HCT116 (cell line): ENCODE results near the gene VWA7. TPM values are rescaled to one million over a fixed set of nuclear protein-coding genes. Genes with fewer than 3 reads are reported as not detected.

Experiments used
- ATAC-seq: fragments of 200-7000 bp; cut with Tn5 transposase; 2 replicates; pipeline ENCODE4 v1.9.1; 2020; ENCODE audit warnings: mild to moderate bottlenecking, moderate library complexity
- BruUV-seq: library from RNA; stranded (reverse); fragments of 400-500 nt; replicated peaks from 2 replicates; lab custom pipeline; 2021; lab: Mats Ljungman, UMichigan
- CTCF ChIA-PET: fragments of 300-600 bp; sonication (Branson Sonifier 250); formaldehyde crosslinking; loops from one replicate; lab custom pipeline; 2021; ENCODE audit warnings: antibody characterized with exemption; lab: Charles Lee
- POLR2A ChIA-PET: fragments of 300-600, 350-600 bp; sonication (Branson Sonifier 250); formaldehyde crosslinking; loops from one replicate; lab custom pipeline; 2021; ENCODE audit warnings: antibody characterized with exemption; lab: Charles Lee
- RAD21 ChIA-PET, 2 experiments: fragments of 300-600 bp; sonication (Branson Sonifier 250); formaldehyde crosslinking; loops; one replicate each; lab custom pipeline; 2023; ENCODE audit warnings: low total read pairs in 2 of 2; ENCODE audit not compliant: uncharacterized antibody in 2 of 2, unreplicated experiment in 2 of 2, low non-redundant PET in 1 of 2; lab: Charles Lee
- DNase-seq: peaks from one replicate; pipeline ENCODE4 v3.0.0-alpha.2; 2010; ENCODE audit warnings: low read depth, low spot score
- H2AFZ ChIP-seq: fragments of 200-600 bp; shearing (Covaris generic), sonication (generic); 2 replicates; pipeline ENCODE4 v1.6.1; 2017; ENCODE audit warnings: low read depth, mixed run types, mixed read lengths, antibody characterized with exemption, low read length; ENCODE audit not compliant: poor library complexity, severe bottlenecking
- H3K27ac ChIP-seq: 2 replicates; pipeline ENCODE4 v1.5.1; 2012; ENCODE audit warnings: low read depth, low read length
- H3K27me3 ChIP-seq: fragments of 200-600 bp; sonication (generic); 2 replicates; pipeline ENCODE4 v1.6.1; 2016; ENCODE audit warnings: mixed run types, low read length, mixed read lengths; ENCODE audit not compliant: insufficient read depth
- H3K36me3 ChIP-seq, 2 experiments: fragments of 200-500 bp in 1 of 2; fragments of 200-600 bp in 1 of 2; sonication (Bioruptor generic) in 1 of 2; sonication (generic) in 1 of 2; 2 replicates each; pipeline versions ENCODE4 v1.5.1 to v1.6.1; 2014 to 2016; ENCODE audit warnings: low read length in 2 of 2, inconsistent platforms in 1 of 2, mixed read lengths in 1 of 2, mixed run types in 1 of 2; ENCODE audit not compliant: insufficient read depth in 2 of 2, control insufficient read depth in 1 of 2
- H3K4me1 ChIP-seq, 2 experiments: fragments of 200-600 bp in 1 of 2; sonication (generic) in 1 of 2; 2 replicates each; pipeline versions ENCODE4 v1.5.1 to v1.6.1; 2012 to 2017; ENCODE audit warnings: low read length in 2 of 2, inconsistent platforms in 1 of 2, mild to moderate bottlenecking in 1 of 2, mixed read lengths in 1 of 2, mixed run types in 1 of 2, moderate library complexity in 1 of 2; ENCODE audit not compliant: insufficient read depth in 2 of 2, control insufficient read depth in 1 of 2
- H3K4me2 ChIP-seq: fragments of 200-600 bp; sonication (generic); 2 replicates; pipeline ENCODE4 v1.6.1; 2017; ENCODE audit warnings: mixed run types, low read length, mixed read lengths
- H3K4me3 ChIP-seq, 2 experiments: fragments of 200-600 bp in 1 of 2; sonication (generic) in 1 of 2; replicated peaks in 1 of 2; 2 replicates each; pipeline ENCODE4 v1.5.1; 2011 to 2016; ENCODE audit warnings: low read length in 2 of 2, control low read depth in 1 of 2, low read depth in 1 of 2, mild to moderate bottlenecking in 1 of 2, mixed read lengths in 1 of 2, mixed run types in 1 of 2
- H3K79me2 ChIP-seq: fragments of 200-600 bp; sonication (generic); 2 replicates; pipeline ENCODE4 v1.6.1; 2017; ENCODE audit warnings: mild to moderate bottlenecking, mixed run types, low read length, moderate library complexity, mixed read lengths; ENCODE audit not compliant: insufficient read depth
- H3K9ac ChIP-seq: fragments of 200-600 bp; sonication (generic); 2 replicates; pipeline ENCODE4 v1.6.1; 2016; ENCODE audit warnings: low read length, mixed read lengths
- H3K9me2 ChIP-seq: fragments of 200-600 bp; sonication (generic), shearing (Covaris generic); 2 replicates; pipeline ENCODE4 v1.6.1; 2017; ENCODE audit warnings: mixed run types, mild to moderate bottlenecking, moderate library complexity; ENCODE audit not compliant: insufficient read depth
- H3K9me3 ChIP-seq, 2 experiments: fragments of 200-500 bp in 1 of 2; fragments of 200-600 bp in 1 of 2; sonication (Bioruptor generic) in 1 of 2; sonication (generic) in 1 of 2; 2 replicates each; pipeline ENCODE4 v1.6.1; 2014 to 2017; ENCODE audit warnings: low read length in 2 of 2, mixed read lengths in 2 of 2, inconsistent platforms in 1 of 2, low read depth in 1 of 2, mild to moderate bottlenecking in 1 of 2, mixed run types in 1 of 2, moderate library complexity in 1 of 2; ENCODE audit not compliant: control insufficient read depth in 1 of 2, insufficient read depth in 1 of 2
- H4K20me1 ChIP-seq: fragments of 200-600 bp; sonication (generic), shearing (Covaris generic); 2 replicates; pipeline ENCODE4 v1.6.1; 2017; ENCODE audit warnings: mixed run types, mild to moderate bottlenecking, moderate library complexity; ENCODE audit not compliant: insufficient read depth
- CBX3 ChIP-seq: IDR thresholded peaks from 2 replicates; pipeline ENCODE4 v1.6.1; 2012; ENCODE audit warnings: low read depth
- CEBPB ChIP-seq: IDR thresholded peaks from 2 replicates; pipeline ENCODE4 v1.6.1; 2012; ENCODE audit warnings: low read depth
- EGR1 ChIP-seq: IDR thresholded peaks from 2 replicates; pipeline ENCODE4 v1.6.1; 2012; ENCODE audit warnings: low read depth
- ELF1 ChIP-seq: IDR thresholded peaks from 2 replicates; pipeline ENCODE4 v1.6.1; 2012; ENCODE audit warnings: low read depth, borderline replicate concordance
- EZH2phosphoT487 ChIP-seq: fragments of 200-600 bp; IDR thresholded peaks from 2 replicates; pipeline ENCODE4 v1.6.1; 2018; ENCODE audit warnings: antibody characterized with exemption, borderline replicate concordance
- FOSL1 ChIP-seq: IDR thresholded peaks from 2 replicates; pipeline ENCODE4 v1.6.1; 2012; ENCODE audit warnings: low read depth
- JUND ChIP-seq: IDR thresholded peaks from 2 replicates; pipeline ENCODE4 v1.6.1; 2012
- POLR2A ChIP-seq: IDR thresholded peaks from 2 replicates; pipeline ENCODE4 v1.7.0; 2011; ENCODE audit warnings: borderline replicate concordance; ENCODE audit not compliant: insufficient read depth, insufficient read length; ENCODE audit errors: extremely low read depth
- POLR2AphosphoS5 ChIP-seq: IDR thresholded peaks from 2 replicates; pipeline ENCODE4 v1.6.1; 2011; ENCODE audit warnings: mild to moderate bottlenecking, low read depth, low read length, moderate library complexity
- RAD21 ChIP-seq: IDR thresholded peaks from 2 replicates; pipeline ENCODE4 v1.6.1; 2012; ENCODE audit warnings: low read depth, mild to moderate bottlenecking
- SIN3A ChIP-seq: IDR thresholded peaks from 2 replicates; pipeline ENCODE4 v1.6.1; 2012; ENCODE audit warnings: low read depth
- SRF ChIP-seq: IDR thresholded peaks from 2 replicates; pipeline ENCODE4 v1.6.1; 2012; ENCODE audit warnings: low read depth
- TCF7L2 ChIP-seq: IDR thresholded peaks from 2 replicates; pipeline ENCODE4 v1.7.0; 2011; ENCODE audit warnings: borderline replicate concordance, inconsistent platforms; ENCODE audit not compliant: insufficient read depth, insufficient read length; ENCODE audit errors: extremely low read depth
- ZNF274 ChIP-seq: fragments of 200-500 bp; sonication (Bioruptor generic); IDR thresholded peaks from 2 replicates; pipeline ENCODE4 v1.6.1; 2014; ENCODE audit warnings: mild to moderate bottlenecking, low read depth, low read length, inconsistent platforms
- intact Hi-C: fragments of 100-400 bp; cut with micrococcal nuclease; formaldehyde crosslinking; loops from 2 replicates; pipeline ENCODE4 v1.10.0; 2022
- total RNA-seq: library from RNA; stranded (reverse); gene quantifications from one replicate; pipeline ENCODE4 v1.2.1, GENCODE V29; 2021; ENCODE audit not compliant: unreplicated experiment
- TF ChIP-seq, protein P1 (sequence below): IDR thresholded peaks from 2 replicates; pipeline ENCODE4 v1.6.1; 2011; ENCODE audit warnings: mild to moderate bottlenecking, low read length, moderate library complexity; ENCODE audit not compliant: insufficient replicate concordance; ENCODE audit errors: extremely low read depth

VWA7 gene
- total RNA-seq, 1 experiment from 2014 or later: 14.6 TPM

DNA sequence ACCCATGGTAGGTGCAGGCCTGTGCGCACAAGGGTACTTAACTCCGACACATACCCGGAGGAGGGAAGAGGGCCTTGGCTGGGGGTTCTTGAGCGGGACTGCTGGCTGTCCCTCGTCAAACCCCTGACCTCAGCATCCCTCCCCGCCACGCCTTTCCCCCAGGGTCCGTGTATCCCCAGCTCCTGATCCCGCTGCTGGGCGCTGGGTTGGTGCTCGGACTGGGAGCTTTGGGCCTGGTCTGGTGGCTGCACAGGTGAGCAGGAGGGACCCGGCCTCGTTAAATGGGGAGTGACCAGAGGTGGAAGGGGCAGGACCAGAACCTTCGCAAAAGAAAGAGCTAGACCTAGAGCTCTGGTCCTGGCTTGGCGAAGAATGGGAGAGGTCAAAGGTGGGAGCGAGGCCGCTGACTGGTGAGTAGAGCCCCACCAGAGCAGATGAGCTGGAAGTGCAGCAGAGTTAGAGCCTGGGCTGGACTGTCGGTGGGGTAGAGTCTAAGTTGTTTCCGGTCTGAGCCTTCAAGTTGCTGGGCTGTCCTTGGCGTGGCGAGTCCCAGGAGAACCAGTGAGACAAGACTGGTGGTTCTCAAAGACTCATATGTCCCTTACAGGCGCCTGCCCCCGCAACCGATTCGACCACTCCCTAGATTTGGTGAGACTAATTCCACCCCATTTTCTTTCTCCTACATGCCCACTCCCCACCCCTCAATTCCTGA, 53.0 kb downstream of the VWA7 start:
- ChIA-PET POLR2A (no interaction called here), RAD21 (no interaction called here), CTCF (no interaction called here)
- Histone ChIP-seq H3K36me3 (0 out of 4 replicates have a peak, but pooled peaks cover 0 to 3% of the 10 kb centered on the region in 2 experiments), H3K27ac (no peak overlapping the region), H3K4me1 (peaks cover 10 to 27% of the 10 kb centered on the region in 2 experiments), H3K9me2 (no peaks in the 10 kb centered on the region), H3K27me3 (no peaks in the 10 kb centered on the region), H3K79me2 (no peaks in the 10 kb centered on the region), H3K9me3 (no peaks in the 10 kb centered on the region), H4K20me1 (no peaks in the 10 kb centered on the region), H3K4me3 (no peak overlapping the region), H2AFZ (no peak overlapping the region), H3K9ac (no peak overlapping the region), H3K4me2 (no peak overlapping the region)
- BruUV-seq: no TSS peak
- DNase-seq: no peak
- TF ChIP-seq EZH2phosphoT487 (no peak), SIN3A (no peak), ZNF274 (no peak), EGR1 (no peak)
- ATAC-seq: no peak
- intact Hi-C loops: no loop called here

DNA sequence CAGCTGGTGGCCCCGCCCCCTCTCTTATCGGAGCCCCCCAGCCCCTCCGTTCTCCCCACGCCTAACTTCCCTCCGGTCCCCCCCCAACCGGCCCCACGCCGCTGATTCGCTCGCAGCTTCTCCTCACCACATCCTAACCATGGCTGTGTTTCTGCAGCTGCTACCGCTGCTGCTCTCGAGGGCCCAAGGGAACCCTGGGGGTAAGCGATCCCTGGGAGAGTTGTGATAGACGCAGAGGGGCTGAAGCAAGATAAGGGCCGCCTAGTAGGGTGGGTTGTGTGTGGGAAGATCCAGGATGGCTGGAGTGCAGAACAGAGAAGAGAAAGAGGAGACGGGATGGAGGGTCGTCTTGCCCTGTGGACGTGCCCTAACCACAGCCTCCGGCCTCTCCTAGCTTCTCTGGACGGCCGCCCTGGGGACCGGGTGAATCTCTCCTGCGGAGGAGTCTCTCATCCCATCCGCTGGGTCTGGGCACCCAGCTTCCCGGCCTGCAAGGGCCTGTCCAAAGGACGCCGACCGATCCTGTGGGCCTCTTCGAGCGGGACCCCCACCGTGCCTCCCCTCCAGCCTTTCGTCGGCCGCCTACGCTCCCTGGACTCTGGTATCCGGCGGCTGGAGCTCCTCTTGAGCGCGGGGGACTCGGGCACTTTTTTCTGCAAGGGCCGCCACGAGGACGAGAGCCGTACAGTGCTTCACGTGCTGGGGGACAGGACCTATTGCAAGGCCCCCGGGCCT, 53.7 kb downstream of the VWA7 start, which contains the start of gene MPIG6B:
Gene MPIG6B, plus strand, starts transcription at position 129 of the 735 bp plus-strand sequence. Its CDS starts 11 bp downstream, at position 140.
- no peak within 1 kb of the TSS for H2AFZ ChIP-seq
- no peaks in the 10 kb centered on the region for H3K9me3 ChIP-seq
- H4K20me1 ChIP-seq: no peaks in the 10 kb centered on the region
- DNase-seq: no peak
- POLR2A ChIA-PET: no interaction called here
- intact Hi-C loops: no loop called here
- CTCF ChIA-PET: no interaction called here
- H3K4me3 ChIP-seq: no peak within 1 kb of the TSS
- H3K4me1 ChIP-seq: peaks cover 15 to 29% of the 10 kb centered on the region in 2 experiments
- BruUV-seq: no TSS peak
- H3K79me2 ChIP-seq: no peaks in the 10 kb centered on the region
- H3K9ac ChIP-seq: no peak within 1 kb of the TSS
- no peaks in the 10 kb centered on the region for H3K9me2 ChIP-seq
- RAD21 ChIA-PET: no interaction called here
- H3K27ac ChIP-seq: no peak within 1 kb of the TSS
- H3K4me2 ChIP-seq: no peak within 1 kb of the TSS
- H3K36me3 ChIP-seq: 0 out of 4 replicates have a peak, but pooled peaks cover 0 to 3% of the 10 kb centered on the region in 2 experiments
- H3K27me3 ChIP-seq: no peaks in the 10 kb centered on the region
- ATAC-seq: no peak
- no peak for TF ChIP-seq JUND
- no peak for TF ChIP-seq POLR2A
- TF ChIP-seq CEBPB: no peak
- TF ChIP-seq POLR2AphosphoS5: no peak
- no peak for TF ChIP-seq RAD21
- TF ChIP-seq ELF1: no peak
- TF ChIP-seq SRF: no peak
- TF ChIP-seq, protein P1, sequence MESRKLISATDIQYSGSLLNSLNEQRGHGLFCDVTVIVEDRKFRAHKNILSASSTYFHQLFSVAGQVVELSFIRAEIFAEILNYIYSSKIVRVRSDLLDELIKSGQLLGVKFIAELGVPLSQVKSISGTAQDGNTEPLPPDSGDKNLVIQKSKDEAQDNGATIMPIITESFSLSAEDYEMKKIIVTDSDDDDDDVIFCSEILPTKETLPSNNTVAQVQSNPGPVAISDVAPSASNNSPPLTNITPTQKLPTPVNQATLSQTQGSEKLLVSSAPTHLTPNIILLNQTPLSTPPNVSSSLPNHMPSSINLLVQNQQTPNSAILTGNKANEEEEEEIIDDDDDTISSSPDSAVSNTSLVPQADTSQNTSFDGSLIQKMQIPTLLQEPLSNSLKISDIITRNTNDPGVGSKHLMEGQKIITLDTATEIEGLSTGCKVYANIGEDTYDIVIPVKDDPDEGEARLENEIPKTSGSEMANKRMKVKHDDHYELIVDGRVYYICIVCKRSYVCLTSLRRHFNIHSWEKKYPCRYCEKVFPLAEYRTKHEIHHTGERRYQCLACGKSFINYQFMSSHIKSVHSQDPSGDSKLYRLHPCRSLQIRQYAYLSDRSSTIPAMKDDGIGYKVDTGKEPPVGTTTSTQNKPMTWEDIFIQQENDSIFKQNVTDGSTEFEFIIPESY: no peak
- TF ChIP-seq CBX3: no peak
- TF ChIP-seq SIN3A: no peak
- TF ChIP-seq TCF7L2: no peak
- no peak for TF ChIP-seq FOSL1
